Type B pancreatic cell (in vitro differentiated cells): ENCODE data around the gene TBC1D8. TPM values are rescaled to one million over a fixed set of nuclear protein-coding genes. Genes with fewer than 3 reads are reported as not detected.

Experiments used
- DNase-seq: peaks from one replicate; pipeline ENCODE4 v3.0.0; 2021; ENCODE audit warnings: mixed read lengths; ENCODE audit not compliant: unreplicated experiment; ENCODE audit errors: extremely low spot score
- H3K27ac Mint-ChIP-seq: 2 replicates; pipeline ENCODE4 v1.8.0; 2021; ENCODE audit warnings: mild to moderate bottlenecking, mixed read lengths
- H3K27me3 Mint-ChIP-seq: 2 replicates; pipeline ENCODE4 v1.8.0; 2021; ENCODE audit warnings: mixed read lengths
- H3K36me3 Mint-ChIP-seq: 2 replicates; pipeline ENCODE4 v1.8.0; 2021; ENCODE audit warnings: mixed read lengths
- H3K4me1 Mint-ChIP-seq: one replicate; pipeline ENCODE4 v1.8.0; 2021; ENCODE audit warnings: mixed read lengths; ENCODE audit not compliant: unreplicated experiment
- H3K4me3 Mint-ChIP-seq: 2 replicates; pipeline ENCODE4 v1.8.0; 2021; ENCODE audit warnings: mild to moderate bottlenecking, mixed read lengths
- H3K9me3 Mint-ChIP-seq: 2 replicates; pipeline ENCODE4 v1.8.0; 2021; ENCODE audit warnings: mixed read lengths
- total RNA-seq: library from RNA; stranded (reverse); gene quantifications from 2 replicates; pipeline ENCODE4 v1.2.1, GENCODE V29; 2021; ENCODE audit warnings: low replicate concordance
- TF ChIP-seq, protein P1 (sequence below): fragments of 200-600 bp; sonication (generic); conservative IDR thresholded peaks from 2 replicates; pipeline ENCODE4 v1.5.0; 2021; ENCODE audit warnings: antibody characterized with exemption, mild to moderate bottlenecking

TBC1D8 gene
- total RNA-seq, 1 donor from 2014 or later: 20.1 TPM

DNA sequence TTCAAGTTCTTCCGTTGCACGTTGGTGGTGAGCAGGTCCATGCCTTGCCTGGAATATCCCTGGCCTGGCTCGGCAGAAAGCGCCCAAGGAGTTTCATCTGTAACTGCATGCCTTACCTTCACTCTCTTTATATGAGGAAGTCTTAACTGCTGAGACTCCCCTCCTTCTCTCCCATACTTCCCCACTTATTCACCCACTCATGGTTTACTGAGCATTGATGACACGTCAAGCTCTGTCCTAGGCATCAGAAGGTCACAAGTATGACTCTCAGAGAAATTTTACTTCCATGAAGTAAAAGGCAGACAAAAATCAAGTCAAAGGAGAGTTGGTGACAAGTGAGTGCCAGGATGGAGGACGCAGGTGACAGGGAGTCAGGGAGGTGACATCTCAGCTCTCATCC, 68.2 kb downstream of the TBC1D8 start:
- Mint-ChIP-seq H3K4me3 (no peak overlapping the region), H3K4me1 (peaks cover 13% of the 10 kb centered on the region), H3K27me3 (no peaks in the 10 kb centered on the region), H3K27ac (no peak overlapping the region), H3K36me3 (peaks cover 19% of the 10 kb centered on the region), H3K9me3 (peaks cover 4% of the 10 kb centered on the region)
- DNase-seq: no peak
- TF ChIP-seq, protein P1, sequence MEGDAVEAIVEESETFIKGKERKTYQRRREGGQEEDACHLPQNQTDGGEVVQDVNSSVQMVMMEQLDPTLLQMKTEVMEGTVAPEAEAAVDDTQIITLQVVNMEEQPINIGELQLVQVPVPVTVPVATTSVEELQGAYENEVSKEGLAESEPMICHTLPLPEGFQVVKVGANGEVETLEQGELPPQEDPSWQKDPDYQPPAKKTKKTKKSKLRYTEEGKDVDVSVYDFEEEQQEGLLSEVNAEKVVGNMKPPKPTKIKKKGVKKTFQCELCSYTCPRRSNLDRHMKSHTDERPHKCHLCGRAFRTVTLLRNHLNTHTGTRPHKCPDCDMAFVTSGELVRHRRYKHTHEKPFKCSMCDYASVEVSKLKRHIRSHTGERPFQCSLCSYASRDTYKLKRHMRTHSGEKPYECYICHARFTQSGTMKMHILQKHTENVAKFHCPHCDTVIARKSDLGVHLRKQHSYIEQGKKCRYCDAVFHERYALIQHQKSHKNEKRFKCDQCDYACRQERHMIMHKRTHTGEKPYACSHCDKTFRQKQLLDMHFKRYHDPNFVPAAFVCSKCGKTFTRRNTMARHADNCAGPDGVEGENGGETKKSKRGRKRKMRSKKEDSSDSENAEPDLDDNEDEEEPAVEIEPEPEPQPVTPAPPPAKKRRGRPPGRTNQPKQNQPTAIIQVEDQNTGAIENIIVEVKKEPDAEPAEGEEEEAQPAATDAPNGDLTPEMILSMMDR: no peak

DNA sequence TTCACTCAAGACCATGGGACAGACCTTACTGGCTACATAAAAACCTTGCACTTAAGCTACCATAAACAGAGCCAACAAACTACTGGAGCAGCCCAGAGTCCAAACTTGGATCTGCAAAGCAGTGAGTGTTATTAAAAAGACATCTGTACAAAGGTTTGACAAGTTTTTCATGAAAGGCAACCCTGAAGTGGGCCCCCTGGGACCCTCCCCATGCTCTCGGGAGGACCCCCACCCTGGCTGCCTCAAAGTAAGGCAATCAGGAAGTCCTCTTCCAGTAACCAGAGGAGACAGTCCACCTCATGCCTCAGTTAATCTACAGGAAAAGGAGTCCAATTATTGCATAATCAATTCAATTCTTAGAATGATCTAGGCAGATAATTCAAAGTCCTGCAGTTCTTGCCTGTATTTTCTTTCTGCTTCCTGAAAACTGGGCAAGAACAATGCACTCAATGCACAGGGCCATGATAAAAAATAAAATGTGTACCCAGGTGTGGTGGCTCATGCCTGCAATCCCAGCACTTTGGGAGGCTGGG, 69.7 kb downstream of the TBC1D8 start:
- H3K27ac Mint-ChIP-seq: no peak overlapping the region
- DNase-seq: no peak

DNA sequence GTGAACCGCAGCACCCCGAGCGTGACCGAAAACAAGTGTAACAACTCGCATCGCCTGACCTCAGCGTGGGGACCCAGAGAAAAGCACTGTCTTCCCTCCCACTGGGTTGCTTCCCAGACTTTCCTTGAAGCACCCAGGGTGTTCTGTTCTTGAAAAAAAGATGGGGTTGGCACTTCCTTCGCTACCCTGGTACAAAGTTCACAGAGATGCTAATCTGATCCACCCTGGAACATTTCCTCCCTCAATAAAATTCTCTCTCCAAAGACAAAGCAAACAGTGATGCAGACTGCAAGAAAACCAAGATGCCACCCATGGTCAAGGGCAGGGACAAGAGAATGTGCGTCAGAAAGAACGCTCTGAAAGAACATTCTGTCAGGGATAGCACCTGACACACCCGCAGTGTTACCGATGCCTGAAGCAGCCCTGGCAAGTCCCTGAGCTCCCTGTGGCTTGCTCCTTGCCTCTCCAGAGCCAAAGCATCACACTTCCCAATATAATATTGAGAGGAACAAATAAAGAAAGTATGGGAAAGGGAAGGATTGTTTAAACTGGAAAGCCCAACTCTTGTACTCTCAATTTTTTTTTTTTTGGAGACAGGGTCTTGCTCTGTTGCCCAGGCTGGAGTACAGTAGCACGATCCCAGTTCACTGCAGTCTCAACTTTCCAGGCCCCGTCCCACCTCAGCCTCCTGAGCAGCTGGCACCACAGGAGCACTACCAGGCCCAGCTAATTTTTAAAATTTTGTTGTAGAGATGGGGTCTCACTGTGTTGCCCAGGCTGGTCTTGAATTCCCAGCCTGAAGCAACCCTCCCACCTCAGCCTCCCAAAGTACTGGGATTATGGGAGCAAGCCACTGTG, 70.7 kb downstream of the TBC1D8 start:
- Mint-ChIP-seq H3K4me3 (no peak overlapping the region), H3K4me1 (peaks cover 13% of the 10 kb centered on the region), H3K27me3 (no peaks in the 10 kb centered on the region), H3K27ac (no peak overlapping the region), H3K9me3 (peaks cover 4% of the 10 kb centered on the region), H3K36me3 (peaks cover 30% of the 10 kb centered on the region)
- TF ChIP-seq, protein P1: no peak
- no peak for DNase-seq

More for the DNA sequence above, 69.7 kb downstream of the TBC1D8 start:
- peaks cover 26% of the 10 kb centered on the region for H3K36me3 Mint-ChIP-seq
- H3K4me1 Mint-ChIP-seq: peaks cover 13% of the 10 kb centered on the region
- peaks cover 4% of the 10 kb centered on the region for H3K9me3 Mint-ChIP-seq
- no peak overlapping the region for H3K4me3 Mint-ChIP-seq
- TF ChIP-seq, protein P1: no peak
- H3K27me3 Mint-ChIP-seq: no peaks in the 10 kb centered on the region

DNA sequence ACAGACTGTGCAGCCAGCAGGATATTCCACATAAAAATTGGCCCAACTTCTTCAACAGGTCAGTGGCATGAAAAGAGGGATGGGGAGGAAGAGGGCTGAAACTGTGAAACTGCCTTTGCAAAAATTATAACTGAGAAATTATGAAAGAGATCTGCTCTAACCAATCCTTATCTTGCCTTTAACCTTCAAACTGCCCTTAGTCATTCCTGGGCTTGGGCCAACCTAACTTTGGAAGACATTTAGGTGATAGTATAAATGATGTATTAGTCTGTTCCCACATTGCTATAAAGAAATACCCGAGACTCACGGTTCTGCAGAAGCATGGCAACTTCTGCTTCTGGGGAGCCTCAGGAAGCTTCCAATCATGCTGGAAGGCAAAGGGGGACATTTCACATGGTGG, 74.6 kb downstream of the TBC1D8 start:
- Mint-ChIP-seq H3K36me3 (peaks cover 25% of the 10 kb centered on the region), H3K4me1 (peaks cover 6% of the 10 kb centered on the region), H3K4me3 (no peak overlapping the region), H3K27me3 (no peaks in the 10 kb centered on the region), H3K27ac (no peak overlapping the region), H3K9me3 (peaks cover 4% of the 10 kb centered on the region)
- TF ChIP-seq, protein P1: no peak
- DNase-seq: no peak

DNA sequence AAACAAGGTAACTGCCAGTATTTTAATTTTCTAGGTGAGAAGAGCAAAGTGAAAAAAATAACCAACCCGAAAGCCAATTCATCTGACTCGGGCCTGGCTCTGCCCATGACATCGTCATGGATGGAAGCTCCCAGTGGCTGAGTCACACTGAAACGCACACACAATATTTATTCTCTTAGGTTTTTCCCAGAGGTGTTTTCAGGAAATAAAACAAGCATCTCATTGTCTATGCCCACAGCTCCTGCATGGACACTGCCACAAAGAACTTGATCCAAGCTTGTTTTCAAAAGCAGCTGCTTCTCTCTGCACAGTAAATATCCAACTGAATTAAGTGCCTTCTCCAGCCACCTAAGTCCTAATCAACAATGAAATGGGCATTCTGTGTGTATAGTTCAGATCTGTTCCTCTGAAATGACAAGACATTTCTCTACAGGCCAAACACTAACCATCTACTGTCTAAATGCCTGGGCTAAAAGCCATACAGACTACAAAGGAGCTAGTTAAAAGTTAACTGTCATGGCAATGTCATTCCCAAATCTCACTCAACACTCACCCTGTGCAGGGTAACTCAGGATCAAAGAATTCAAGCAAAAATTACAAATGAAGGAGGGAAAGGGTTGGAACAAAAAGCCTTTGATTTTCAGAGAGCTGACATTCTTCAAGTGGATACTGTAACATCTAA, 86.2 kb downstream of the TBC1D8 start:
- TF ChIP-seq, protein P1: no peak
- Mint-ChIP-seq H3K4me3 (peak overlapping the region; percentile 7), H3K9me3 (peaks cover 4% of the 10 kb centered on the region), H3K27me3 (no peaks in the 10 kb centered on the region), H3K4me1 (peaks cover 32% of the 10 kb centered on the region), H3K36me3 (peaks cover 11% of the 10 kb centered on the region), H3K27ac (peak overlapping the region; percentile 86)
- DNase-seq: no peak
